GM12864 (cell line): ENCODE measurements around the gene SDHD.
"Not testable (repeated sequence)": the region's sequence is repeated elsewhere in the genome, so short reads cannot be mapped to it uniquely, and the experiment has no call there.

Experiments
- DNase-seq: peaks from one replicate; pipeline ENCODE4 v3.0.0-alpha.2; 2011; ENCODE audit warnings: low read depth
- H3K4me3 ChIP-seq: 2 replicates; pipeline ENCODE4 v1.5.1; 2011; ENCODE audit warnings: mild to moderate bottlenecking, low read depth, low read length, control low read depth
- TF ChIP-seq, protein P1 (sequence below): IDR thresholded peaks from 2 replicates; pipeline ENCODE4 v1.5.1; 2011; ENCODE audit warnings: low read depth, mild to moderate bottlenecking, moderate library complexity, low read length, control low read depth, inconsistent platforms; ENCODE audit errors: missing control alignments

The SDHD gene

DNA sequence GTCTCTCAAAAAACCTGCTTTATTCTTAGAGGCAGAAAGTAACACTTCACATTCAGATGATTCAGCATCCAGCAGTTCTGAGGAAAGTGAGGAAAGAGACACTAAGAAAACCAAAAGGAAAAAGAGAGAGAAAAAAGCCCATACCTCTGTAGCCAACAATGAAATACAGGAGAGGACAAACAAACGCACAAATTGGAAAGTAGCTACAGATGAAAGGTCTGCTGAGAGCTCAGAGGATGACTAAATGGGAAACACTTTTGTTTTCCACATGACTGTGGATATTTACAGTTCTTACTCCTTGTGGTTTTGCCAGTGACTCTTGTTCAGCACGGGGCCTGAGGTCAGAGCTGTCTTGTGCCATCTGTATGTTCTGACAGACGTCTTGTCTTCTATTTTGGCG, 3.9 kb upstream of the SDHD start:
- no peak for DNase-seq
- no peak overlapping the region for H3K4me3 ChIP-seq
- TF ChIP-seq, protein P1, sequence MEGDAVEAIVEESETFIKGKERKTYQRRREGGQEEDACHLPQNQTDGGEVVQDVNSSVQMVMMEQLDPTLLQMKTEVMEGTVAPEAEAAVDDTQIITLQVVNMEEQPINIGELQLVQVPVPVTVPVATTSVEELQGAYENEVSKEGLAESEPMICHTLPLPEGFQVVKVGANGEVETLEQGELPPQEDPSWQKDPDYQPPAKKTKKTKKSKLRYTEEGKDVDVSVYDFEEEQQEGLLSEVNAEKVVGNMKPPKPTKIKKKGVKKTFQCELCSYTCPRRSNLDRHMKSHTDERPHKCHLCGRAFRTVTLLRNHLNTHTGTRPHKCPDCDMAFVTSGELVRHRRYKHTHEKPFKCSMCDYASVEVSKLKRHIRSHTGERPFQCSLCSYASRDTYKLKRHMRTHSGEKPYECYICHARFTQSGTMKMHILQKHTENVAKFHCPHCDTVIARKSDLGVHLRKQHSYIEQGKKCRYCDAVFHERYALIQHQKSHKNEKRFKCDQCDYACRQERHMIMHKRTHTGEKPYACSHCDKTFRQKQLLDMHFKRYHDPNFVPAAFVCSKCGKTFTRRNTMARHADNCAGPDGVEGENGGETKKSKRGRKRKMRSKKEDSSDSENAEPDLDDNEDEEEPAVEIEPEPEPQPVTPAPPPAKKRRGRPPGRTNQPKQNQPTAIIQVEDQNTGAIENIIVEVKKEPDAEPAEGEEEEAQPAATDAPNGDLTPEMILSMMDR, result no peak

DNA sequence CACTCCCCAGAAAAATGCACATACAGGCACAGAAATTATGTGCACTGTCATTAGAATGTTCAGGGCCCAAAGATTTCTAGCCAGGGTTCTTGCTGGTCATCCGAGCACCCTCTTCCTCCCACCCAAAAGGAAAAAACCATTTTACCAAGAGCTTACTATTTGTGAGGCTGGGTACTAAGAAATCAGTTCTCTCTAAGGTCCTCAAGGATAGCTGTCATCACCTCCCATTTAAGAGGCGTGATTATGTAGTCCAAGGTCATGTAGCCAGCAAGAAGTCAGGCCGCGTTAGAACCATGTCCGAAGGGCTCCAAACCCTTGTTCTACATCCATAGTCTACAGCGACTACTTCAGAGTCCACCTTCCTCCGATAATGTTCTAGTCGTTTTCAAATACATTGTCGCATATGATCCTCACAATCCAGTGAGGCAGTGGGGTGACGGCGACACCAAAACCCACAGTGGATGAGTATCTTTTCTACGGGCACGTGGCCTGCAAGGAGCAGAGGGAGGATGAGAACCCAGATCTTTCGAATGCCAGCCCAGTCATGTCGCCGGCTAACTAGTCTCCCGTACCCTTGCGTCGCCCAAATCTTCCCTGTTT, 751 bp upstream of the SDHD start:
- no peak for DNase-seq
- peak overlapping the region; percentile 98 for H3K4me3 ChIP-seq
- TF ChIP-seq, protein P1, result no peak

DNA sequence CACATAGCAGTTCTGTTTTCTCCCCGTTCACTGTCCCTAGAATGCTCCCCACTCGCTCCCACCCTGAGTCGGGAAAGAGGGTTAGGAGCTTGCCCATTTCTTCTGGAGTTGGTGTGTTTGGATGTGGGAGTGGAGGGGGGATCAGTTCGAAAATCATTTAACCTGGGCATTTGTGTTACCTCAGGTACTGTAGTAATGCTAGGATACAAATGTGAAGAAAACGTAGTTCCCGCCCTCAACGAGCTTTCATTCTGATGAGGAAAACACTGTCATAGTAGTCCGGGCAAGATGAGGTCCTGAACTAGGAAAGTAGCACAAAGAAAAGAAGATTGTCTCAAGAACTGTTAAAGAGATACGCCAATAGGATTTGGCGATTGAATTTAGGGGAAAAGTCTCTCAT, 539 bp downstream of the SDHD start:
- no peak for DNase-seq
- peak overlapping the region; percentile 98 for H3K4me3 ChIP-seq
- TF ChIP-seq, protein P1, result no peak

DNA sequence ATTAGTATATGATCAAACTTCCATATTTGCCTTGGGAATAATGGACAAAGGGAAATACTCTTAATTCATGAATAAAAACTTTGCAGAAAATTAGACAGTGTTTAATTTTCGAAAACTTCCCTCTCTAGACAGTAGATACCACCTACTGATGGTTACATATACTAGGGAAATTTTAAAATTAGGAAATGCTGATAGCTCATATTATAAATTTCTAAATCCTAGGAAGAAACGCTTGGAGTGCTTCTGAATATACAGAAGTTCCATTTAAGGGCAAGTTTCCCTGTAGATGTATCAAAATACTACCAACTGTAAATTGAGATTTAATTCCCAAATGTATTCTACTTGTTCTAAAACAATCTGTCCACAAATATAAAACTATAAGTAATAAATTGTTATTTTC, 8.6 kb downstream of the SDHD start:
- not testable (repeated sequence) for H3K4me3 ChIP-seq, DNase-seq

DNA sequence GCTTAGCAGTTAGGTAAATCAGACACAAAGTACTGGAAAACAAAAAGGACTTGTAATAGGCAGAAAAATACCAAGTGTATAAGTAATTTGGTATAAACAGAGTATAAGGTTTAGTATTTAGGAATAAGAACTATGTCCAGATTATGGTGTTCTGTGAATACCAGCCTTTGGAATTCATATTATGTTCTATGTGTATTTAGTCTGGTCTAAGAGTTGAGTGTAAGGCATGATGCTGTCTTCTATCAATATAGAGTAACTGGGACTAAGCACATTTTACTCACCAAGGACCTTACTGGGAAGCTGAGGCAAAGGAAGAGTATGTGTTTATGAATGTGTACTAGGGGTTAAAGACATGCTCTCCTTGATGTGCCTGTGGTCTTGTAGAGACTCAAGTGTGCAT, 9.5 kb downstream of the SDHD start:
- DNase-seq, result no peak
- TF ChIP-seq, protein P1, result no peak
- H3K4me3 ChIP-seq, result no peak overlapping the region

DNA sequence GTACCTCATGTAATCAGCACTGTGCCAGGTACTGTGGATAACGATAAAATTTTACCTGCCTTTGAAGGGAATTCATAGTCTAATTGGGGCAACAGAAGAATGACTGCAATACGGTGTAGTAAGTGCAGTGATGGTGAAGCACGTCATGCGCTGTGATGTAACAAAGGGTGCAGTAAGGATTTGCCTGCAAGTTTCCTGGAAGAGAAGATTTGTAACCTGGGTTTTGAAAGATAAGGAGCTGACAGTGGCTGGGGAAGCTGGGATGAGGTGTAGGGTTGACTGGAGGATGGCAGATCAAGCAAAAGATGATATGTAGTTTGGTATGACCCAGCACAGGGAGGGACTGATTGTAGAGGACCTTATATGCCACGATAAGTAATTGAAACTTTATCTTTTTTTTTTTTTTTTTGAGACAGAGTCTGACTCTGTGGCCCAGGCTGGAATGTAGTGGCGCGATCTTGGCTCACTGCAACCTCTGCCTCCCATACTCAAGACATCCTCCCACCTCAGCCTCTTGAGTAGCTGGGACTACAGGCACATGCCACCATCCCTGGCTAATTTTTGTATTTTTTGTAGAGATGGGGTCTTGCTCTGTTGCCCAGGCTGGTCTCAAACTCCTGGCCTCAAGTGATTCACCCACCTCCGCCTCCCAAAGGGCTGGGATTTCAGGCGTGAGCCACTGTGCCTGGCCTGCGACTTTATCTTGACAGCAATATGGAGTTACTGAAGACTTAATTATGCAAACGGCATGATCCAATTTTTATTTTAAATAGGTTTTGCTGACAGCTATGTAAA, 11.3 kb downstream of the SDHD start:
- TF ChIP-seq, protein P1, result no peak
- no peak for DNase-seq
- H3K4me3 ChIP-seq, result no peak overlapping the region

DNA sequence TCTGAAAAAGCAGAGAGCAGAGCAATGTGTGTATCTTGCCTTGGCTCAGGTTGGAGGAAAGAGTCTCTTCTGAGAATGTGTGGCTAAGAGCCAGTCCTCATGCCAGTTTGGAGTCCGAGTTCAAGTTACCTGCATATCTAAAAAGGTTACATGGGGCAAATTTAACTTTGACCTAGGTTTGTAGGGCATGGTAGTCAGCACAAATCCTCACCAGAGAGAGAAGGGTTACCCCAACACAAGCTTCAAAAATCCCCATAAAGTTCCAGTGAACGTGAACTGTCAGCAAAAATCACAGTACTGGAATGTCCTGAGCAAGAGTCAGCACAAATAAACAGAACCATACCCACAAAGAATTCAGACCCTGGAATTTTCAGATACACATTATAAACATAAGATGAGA, 13.8 kb downstream of the SDHD start:
- no peak for DNase-seq
- TF ChIP-seq, protein P1, result no peak
- no peak overlapping the region for H3K4me3 ChIP-seq
